Upper lobe of left lung (tissue), 4 donors: ENCODE measurements around the gene WNT9B.

Experiments
- POLR2A ChIP-seq, 4 donors: fragments of 450-650 bp; IDR thresholded peaks; one replicate each; pipeline ENCODE4 v1.5.1; 2016 to 2017; ENCODE audit warnings: antibody characterized with exemption in 4 of 4, mild to moderate bottlenecking in 2 of 4
- POLR2AphosphoS5 ChIP-seq, 2 donors: sonication (generic); formaldehyde crosslinking; IDR thresholded peaks; one replicate each; pipeline ENCODE4 v1.5.1; 2017; ENCODE audit warnings: antibody characterized with exemption in 2 of 2

- TF ChIP-seq POLR2A (IDR thresholded peaks at IDR 0.05) (no peak), POLR2AphosphoS5 (IDR thresholded peaks at IDR 0.05) (no peak)
These were observed 12.2 kb upstream of the WNT9B start for GRCh38 chr17:46839211-46839610.
